Sigmoid colon (tissue), 7 donors: Measurements from ENCODE around the gene SLC30A3. TPM values are rescaled to one million over a fixed set of nuclear protein-coding genes. Genes with fewer than 3 reads are reported as not detected.

Experiments
- DNase-seq: peaks from one replicate; pipeline ENCODE4 v3.0.0-alpha.2; 2019
- H3K27ac ChIP-seq, 4 donors: fragments of 200-600 bp; sonication (generic); one replicate each; pipeline ENCODE4 v1.5.1; 2016 to 2019; ENCODE audit warnings: mild to moderate bottlenecking in 1 of 4
- H3K27me3 ChIP-seq, 3 donors: fragments of 200-600 bp; sonication (generic); one replicate each; pipeline ENCODE4 v1.5.1; 2019; ENCODE audit warnings: mild to moderate bottlenecking in 1 of 3
- H3K36me3 ChIP-seq, 4 donors: fragments of 200-600 bp; sonication (generic); one replicate each; pipeline ENCODE4 v1.5.1; 2016 to 2019
- H3K4me1 ChIP-seq, 4 donors: fragments of 200-600 bp; sonication (generic); one replicate each; pipeline ENCODE4 v1.5.1; 2017 to 2019
- H3K4me3 ChIP-seq, 4 donors: fragments of 200-600 bp; sonication (generic); one replicate each; pipeline ENCODE4 v1.5.1; 2017 to 2019; ENCODE audit warnings: mild to moderate bottlenecking in 2 of 4, moderate library complexity in 1 of 4
- H3K9me3 ChIP-seq, 4 donors: fragments of 200-600 bp in 3 of 4; sonication (generic) in 3 of 4; one replicate each; pipeline versions ENCODE4 v1.5.1 to v1.6.1; 2013 to 2019
- CTCF ChIP-seq, 4 experiments: fragments of 450-650 bp in 3 of 4; fragments of 200-600 bp in 1 of 4; IDR thresholded peaks; one replicate each; pipeline ENCODE4 v1.5.1; 2016 to 2019; ENCODE audit warnings: antibody characterized with exemption in 4 of 4, mild to moderate bottlenecking in 3 of 4, moderate library complexity in 2 of 4
- EP300 ChIP-seq, 4 donors: sonication (generic); formaldehyde crosslinking; IDR thresholded peaks; one replicate each; pipeline ENCODE4 v1.6.1; 2017; ENCODE audit warnings: antibody characterized with exemption in 4 of 4
- POLR2A ChIP-seq, 2 donors: fragments of 450-650 bp; IDR thresholded peaks; one replicate each; pipeline ENCODE4 v1.6.1; 2016; ENCODE audit warnings: antibody characterized with exemption in 2 of 2, mild to moderate bottlenecking in 2 of 2, moderate library complexity in 2 of 2
- POLR2AphosphoS5 ChIP-seq, 4 donors: sonication (generic); formaldehyde crosslinking; IDR thresholded peaks; one replicate each; pipeline ENCODE4 v1.6.1; 2017; ENCODE audit warnings: antibody characterized with exemption in 4 of 4
- WGBS, 2 donors: extraction: QIAGEN DNeasy Blood & Tissue Kit; methylation state at CpG; one replicate each; pipeline ENCODE4 v1.1.7; 2013; 5-methylcytosine and 5-hydroxymethylcytosine counted together
- intact Hi-C: fragments of 100-400 bp; cut with DNase I; formaldehyde crosslinking; loops from one replicate; pipeline ENCODE4 v1.15.1; 2023
- polyA plus RNA-seq, 3 donors: library from polyadenylated mRNA; stranded (reverse); fragments of 200-250 nt; gene quantifications; one replicate each; pipeline ENCODE4 v1.2.3, GENCODE V29; 2013
- total RNA-seq, 4 donors: library from RNA; depleted of rRNA; stranded (reverse); fragments of >200 nt; gene quantifications; one replicate each; pipeline ENCODE4 v1.1.0, GENCODE V29; 2016
- donor health status: healthy with polysubstance abuse.
- donor health status: Bipolar disorder and iron deficiency.
- donor health status: healthy.

The SLC30A3 gene
- total and polyA plus RNA-seq, 7 donors = 0.10 to 1.1 (median 0.60) TPM; not detected in 2

GRCh38 chr2:27204566-27204965, 58.3 kb downstream of the SLC30A3 start:
- Histone ChIP-seq H3K36me3 (peaks cover 8 to 93% (median 40%) of the 10 kb centered on the region in 4 donors), H3K4me3 (no peak overlapping the region), H3K27me3 (no peaks in the 10 kb centered on the region), H3K4me1 (no peaks in the 10 kb centered on the region), H3K9me3 (no peaks in the 10 kb centered on the region), H3K27ac (no peak overlapping the region)
- DNase-seq = peak; percentile 28
- intact Hi-C loops = no loop called here
- WGBS, 2 donors = 94% methylated on average over 8 of the region's 8 CpGs
- TF ChIP-seq EP300 (IDR thresholded peaks at IDR 0.05) = no peak
- no peak for TF ChIP-seq POLR2AphosphoS5 (IDR thresholded peaks at IDR 0.05)
- TF ChIP-seq CTCF (IDR thresholded peaks at IDR 0.05) = no peak
- no peak for TF ChIP-seq POLR2A (IDR thresholded peaks at IDR 0.05)

- Histone ChIP-seq H3K36me3 (peaks cover 8 to 85% (median 39%) of the 10 kb centered on the region in 4 donors), H3K4me3 (no peak overlapping the region)
- intact Hi-C loops = no loop called here
Observed at GRCh38 chr2:27203741-27204140, 59.1 kb downstream of the SLC30A3 start.

More at GRCh38 chr2:27203741-27204140, 59.1 kb downstream of the SLC30A3 start:
- no peak for TF ChIP-seq POLR2A (IDR thresholded peaks at IDR 0.05)
- no peak for TF ChIP-seq POLR2AphosphoS5 (IDR thresholded peaks at IDR 0.05)
- no peak for TF ChIP-seq EP300 (IDR thresholded peaks at IDR 0.05)
- no peak for TF ChIP-seq CTCF (IDR thresholded peaks at IDR 0.05)
- Histone ChIP-seq H3K27me3 (no peaks in the 10 kb centered on the region), H3K4me1 (no peaks in the 10 kb centered on the region), H3K9me3 (no peaks in the 10 kb centered on the region), H3K27ac (no peak overlapping the region)
- DNase-seq = no peak
- WGBS, 2 donors = 96% methylated on average over 9 of the region's 9 CpGs

Other genes with a start within 250 kb of the SLC30A3 start
- 10 to 100 TPM; 26.4 to 39.4 (median 35.0) TPM for gene TMEM214, start 230.1 kb downstream of the SLC30A3 start, total RNA-seq
- 10 to 100 TPM; 16.0 to 65.7 (median 16.2) TPM for gene TMEM214, start 230.1 kb downstream of the SLC30A3 start, polyA plus RNA-seq
- 10 to 100 TPM; 16.8 to 23.3 (median 18.1) TPM for gene AGBL5, start 211.4 kb downstream of the SLC30A3 start, total RNA-seq
- 10 to 100 TPM; 12.4 to 16.2 (median 13.4) TPM for gene AGBL5, start 211.4 kb downstream of the SLC30A3 start, polyA plus RNA-seq
- 100 to 1,000 TPM; 244 to 428 (median 382) TPM for gene OST4, start 191.4 kb downstream of the SLC30A3 start, total RNA-seq
- gene OST4, start 191.4 kb downstream of the SLC30A3 start, polyA plus RNA-seq = 100 to 1,000 TPM; 366 to 688 (median 635) TPM
- gene EMILIN1, start 184.4 kb downstream of the SLC30A3 start, total RNA-seq = 100 to 1,000 TPM; 156 to 350 (median 279) TPM
- 10 to 100 TPM in 1 of 3 donors, 1 to 10 TPM in 2; 4.8 to 50.9 (median 5.3) TPM for gene EMILIN1, start 184.4 kb downstream of the SLC30A3 start, polyA plus RNA-seq
- 1 to 10 TPM; 1.6 to 5.3 (median 3.8) TPM for gene KHK, start 176.3 kb downstream of the SLC30A3 start, total RNA-seq
- 10 to 100 TPM in 1 of 3 donors, 1 to 10 TPM in 2; 2.4 to 12.7 (median 6.7) TPM for gene KHK, start 176.3 kb downstream of the SLC30A3 start, polyA plus RNA-seq
- gene CGREF1, start 143.9 kb downstream of the SLC30A3 start, total RNA-seq = 1 to 10 TPM in 2 of 4 donors, under 1 TPM in 2; 0.68 to 1.4 (median 0.97) TPM
- 1 to 10 TPM in 1 of 3 donors, not detected in 2; 2.6 TPM for gene CGREF1, start 143.9 kb downstream of the SLC30A3 start, polyA plus RNA-seq
- not detected for gene ABHD1, start 139.2 kb downstream of the SLC30A3 start, total RNA-seq
- gene ABHD1, start 139.2 kb downstream of the SLC30A3 start, polyA plus RNA-seq = under 1 TPM in 1 of 3 donors, not detected in 2; 0.15 TPM
- gene PREB, start 128.4 kb downstream of the SLC30A3 start, total RNA-seq = 10 to 100 TPM; 47.6 to 58.5 (median 51.6) TPM
- 10 to 100 TPM; 28.2 to 50.1 (median 41.8) TPM for gene PREB, start 128.4 kb downstream of the SLC30A3 start, polyA plus RNA-seq
- not detected for gene PRR30, start 123.6 kb downstream of the SLC30A3 start, total RNA-seq
- gene PRR30, start 123.6 kb downstream of the SLC30A3 start, polyA plus RNA-seq = not detected
- gene TCF23, start 114.0 kb downstream of the SLC30A3 start, total RNA-seq = not detected
- gene TCF23, start 114.0 kb downstream of the SLC30A3 start, polyA plus RNA-seq = under 1 TPM in 1 of 3 donors, not detected in 2; 0.03 TPM
- gene ATRAID, start 51.0 kb downstream of the SLC30A3 start, total RNA-seq = 100 to 1,000 TPM; 128 to 226 (median 159) TPM
- gene ATRAID, start 51.0 kb downstream of the SLC30A3 start, polyA plus RNA-seq = 10 to 100 TPM; 58.5 to 99.7 (median 73.9) TPM
- 10 to 100 TPM in 3 of 4 donors, 1 to 10 TPM in 1; 7.2 to 15.5 (median 12.9) TPM for gene SLC5A6, start 50.8 kb downstream of the SLC30A3 start, total RNA-seq
- 10 to 100 TPM in 1 of 3 donors, 1 to 10 TPM in 2; 2.4 to 26.7 (median 3.5) TPM for gene SLC5A6, start 50.8 kb downstream of the SLC30A3 start, polyA plus RNA-seq
- 10 to 100 TPM in 3 of 4 donors, 1 to 10 TPM in 1; 9.1 to 25.2 (median 17.1) TPM for gene CAD, start 45.7 kb downstream of the SLC30A3 start, total RNA-seq
- gene CAD, start 45.7 kb downstream of the SLC30A3 start, polyA plus RNA-seq = 10 to 100 TPM in 1 of 3 donors, 1 to 10 TPM in 2; 1.8 to 27.4 (median 3.0) TPM
- 1 to 10 TPM in 1 of 4 donors, under 1 TPM in 1, not detected in 2; 0.71 to 1.7 TPM for gene DNAJC5G, start 12.4 kb upstream of the SLC30A3 start, total RNA-seq
- not detected for gene DNAJC5G, start 12.4 kb upstream of the SLC30A3 start, polyA plus RNA-seq
- gene TRIM54, start 19.4 kb upstream of the SLC30A3 start, total RNA-seq = under 1 TPM in 1 of 4 donors, not detected in 3; 0.41 TPM
- under 1 TPM in 2 of 3 donors, not detected in 1; 0.16 to 0.46 TPM for gene TRIM54, start 19.4 kb upstream of the SLC30A3 start, polyA plus RNA-seq
- 1 to 10 TPM in 3 of 4 donors, under 1 TPM in 1; 0.71 to 6.5 (median 2.8) TPM for gene UCN, start 45.4 kb upstream of the SLC30A3 start, total RNA-seq
- under 1 TPM in 1 of 3 donors, not detected in 2; 0.89 TPM for gene UCN, start 45.4 kb upstream of the SLC30A3 start, polyA plus RNA-seq
- 10 to 100 TPM; 48.1 to 68.6 (median 61.1) TPM for gene MPV17, start 60.0 kb upstream of the SLC30A3 start, total RNA-seq
- 10 to 100 TPM; 22.2 to 61.8 (median 28.7) TPM for gene MPV17, start 60.0 kb upstream of the SLC30A3 start, polyA plus RNA-seq
- 10 to 100 TPM; 23.3 to 46.5 (median 28.9) TPM for gene GTF3C2, start 93.7 kb upstream of the SLC30A3 start, total RNA-seq
- 10 to 100 TPM; 28.8 to 33.4 (median 31.9) TPM for gene GTF3C2, start 93.7 kb upstream of the SLC30A3 start, polyA plus RNA-seq
- 10 to 100 TPM; 41.5 to 64.2 (median 54.8) TPM for gene EIF2B4, start 107.3 kb upstream of the SLC30A3 start, total RNA-seq
- gene EIF2B4, start 107.3 kb upstream of the SLC30A3 start, polyA plus RNA-seq = 10 to 100 TPM; 26.4 to 31.4 (median 28.0) TPM
- gene SNX17, start 107.6 kb upstream of the SLC30A3 start, total RNA-seq = 100 to 1,000 TPM in 1 of 4 donors, 10 to 100 TPM in 3; 71.2 to 102 (median 98.1) TPM
- gene SNX17, start 107.6 kb upstream of the SLC30A3 start, polyA plus RNA-seq = 10 to 100 TPM; 70.5 to 92.4 (median 78.1) TPM
- 1 to 10 TPM; 5.0 to 8.7 (median 7.2) TPM for gene ZNF513, start 117.7 kb upstream of the SLC30A3 start, total RNA-seq
- gene ZNF513, start 117.7 kb upstream of the SLC30A3 start, polyA plus RNA-seq = 10 to 100 TPM; 15.7 to 27.5 (median 20.4) TPM
- 10 to 100 TPM; 40.8 to 48.3 (median 44.5) TPM for gene PPM1G, start 146.5 kb upstream of the SLC30A3 start, total RNA-seq
- 10 to 100 TPM; 42.0 to 93.4 (median 47.4) TPM for gene PPM1G, start 146.5 kb upstream of the SLC30A3 start, polyA plus RNA-seq
- 10 to 100 TPM; 78.5 to 93.5 (median 86.4) TPM for gene NRBP1, start 165.6 kb upstream of the SLC30A3 start, total RNA-seq
- 10 to 100 TPM; 60.8 to 72.8 (median 72.7) TPM for gene NRBP1, start 165.6 kb upstream of the SLC30A3 start, polyA plus RNA-seq
- under 1 TPM in 1 of 4 donors, not detected in 3; 0.54 TPM for gene KRTCAP3, start 179.3 kb upstream of the SLC30A3 start, total RNA-seq
- 10 to 100 TPM; 33.0 to 93.5 (median 46.5) TPM for gene KRTCAP3, start 179.3 kb upstream of the SLC30A3 start, polyA plus RNA-seq
- 10 to 100 TPM; 25.7 to 37.7 (median 33.9) TPM for gene IFT172, start 226.7 kb upstream of the SLC30A3 start, total RNA-seq
- 100 to 1,000 TPM in 2 of 3 donors, 10 to 100 TPM in 1; 82.3 to 139 (median 123) TPM for gene IFT172, start 226.7 kb upstream of the SLC30A3 start, polyA plus RNA-seq
- gene FNDC4, start 232.2 kb upstream of the SLC30A3 start, total RNA-seq = 1 to 10 TPM; 6.1 to 6.8 (median 6.6) TPM
- gene FNDC4, start 232.2 kb upstream of the SLC30A3 start, polyA plus RNA-seq = 1 to 10 TPM in 2 of 3 donors, under 1 TPM in 1; 0.69 to 4.9 (median 4.8) TPM
- 1 to 10 TPM in 1 of 4 donors, not detected in 3; 1.1 TPM for gene GCKR, start 233.8 kb upstream of the SLC30A3 start, total RNA-seq
- under 1 TPM in 1 of 3 donors, not detected in 2; 0.32 TPM for gene GCKR, start 233.8 kb upstream of the SLC30A3 start, polyA plus RNA-seq